Measurements from ENCODE around the gene CBARP. TPM values are rescaled to one million over a fixed set of nuclear protein-coding genes. Genes with fewer than 3 reads are reported as not detected.

Gene CBARP
- total RNA-seq, 1 experiment from 2014 or later, result 23.4 TPM

DNA sequence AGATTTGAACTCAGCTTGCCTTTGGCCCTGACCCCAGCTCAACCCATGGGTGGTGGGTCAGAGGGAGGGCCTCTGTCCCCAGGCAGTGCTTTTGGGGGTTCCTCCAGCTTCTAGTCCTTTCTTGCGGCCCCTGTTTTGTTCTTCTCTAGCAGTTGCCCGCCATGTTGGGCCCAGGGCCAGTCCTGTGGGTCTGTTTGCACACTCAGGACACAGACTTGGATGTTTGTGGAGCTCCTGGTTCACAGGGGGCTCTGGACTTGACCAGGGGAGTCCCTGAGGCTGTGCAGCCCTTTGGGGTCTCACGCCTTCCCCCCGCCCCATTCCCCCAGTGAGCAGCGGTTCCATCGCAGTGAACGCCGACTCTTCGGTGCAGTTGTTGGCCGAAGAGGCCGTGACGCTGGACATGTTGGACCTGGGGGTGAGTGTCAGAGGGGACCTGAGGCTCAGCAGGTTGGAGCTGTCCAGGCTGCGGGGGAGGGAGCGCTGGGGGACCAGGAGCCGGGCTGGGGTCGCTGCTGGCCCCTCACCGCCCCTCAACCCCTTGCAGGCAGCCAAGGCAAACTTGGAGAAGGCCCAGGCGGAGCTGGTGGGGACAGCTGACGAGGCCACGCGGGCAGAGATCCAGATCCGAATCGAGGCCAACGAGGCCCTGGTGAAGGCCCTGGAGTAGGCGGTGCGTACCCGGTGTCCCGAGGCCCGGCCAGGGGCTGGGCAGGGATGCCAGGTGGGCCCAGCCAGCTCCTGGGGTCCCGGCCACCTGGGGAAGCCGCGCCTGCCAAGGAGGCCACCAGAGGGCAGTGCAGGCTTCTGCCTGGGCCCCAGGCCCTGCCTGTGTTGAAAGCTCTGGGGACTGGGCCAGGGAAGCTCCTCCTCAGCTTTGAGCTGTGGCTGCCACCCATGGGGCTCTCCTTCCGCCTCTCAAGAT lies 6.2 kb upstream of the CBARP start:
- peak overlapping the region; percentile 80; the same call in 1 of the 2 replicates for H3K27ac Mint-ChIP-seq
- ATAC-seq, result peak; percentile 43

More for the DNA sequence above, 6.2 kb upstream of the CBARP start:
- H3K4me1 Mint-ChIP-seq, result peaks cover 18% of the 10 kb centered on the region
- H3K27me3 Mint-ChIP-seq (ENCODE audit: low read depth), result peaks cover 4% of the 10 kb centered on the region; the same call in 1 of the 2 replicates
- ChIA-PET POLR2A (interaction anchor here (0.5 to 3.4 kb wide), 11 partner anchors 9 to 780 kb away, joined by 3 to 37 read pairs (median 4); partner anchors contain the start of gene CIRBP), CTCF (interaction anchor here (0.5 to 9.7 kb wide), 84 partner anchors 8 to 996 kb away, joined by 3 to 648 read pairs (median 4); partner anchors contain the start of genes ARHGAP45, CIRBP, FAM174C and NDUFS7)
- H3K36me3 Mint-ChIP-seq, result no peaks in the 10 kb centered on the region
- peak; percentile 93 for DNase-seq (ENCODE audit: low spot score)
- no peak overlapping the region for H3K4me3 Mint-ChIP-seq
- no peaks in the 10 kb centered on the region for H3K9me3 Mint-ChIP-seq
- no peak for TF ChIP-seq NR1H2 (CRISPR knock-in tag; IDR thresholded peaks at IDR 0.05)
- TF ChIP-seq, protein P1, sequence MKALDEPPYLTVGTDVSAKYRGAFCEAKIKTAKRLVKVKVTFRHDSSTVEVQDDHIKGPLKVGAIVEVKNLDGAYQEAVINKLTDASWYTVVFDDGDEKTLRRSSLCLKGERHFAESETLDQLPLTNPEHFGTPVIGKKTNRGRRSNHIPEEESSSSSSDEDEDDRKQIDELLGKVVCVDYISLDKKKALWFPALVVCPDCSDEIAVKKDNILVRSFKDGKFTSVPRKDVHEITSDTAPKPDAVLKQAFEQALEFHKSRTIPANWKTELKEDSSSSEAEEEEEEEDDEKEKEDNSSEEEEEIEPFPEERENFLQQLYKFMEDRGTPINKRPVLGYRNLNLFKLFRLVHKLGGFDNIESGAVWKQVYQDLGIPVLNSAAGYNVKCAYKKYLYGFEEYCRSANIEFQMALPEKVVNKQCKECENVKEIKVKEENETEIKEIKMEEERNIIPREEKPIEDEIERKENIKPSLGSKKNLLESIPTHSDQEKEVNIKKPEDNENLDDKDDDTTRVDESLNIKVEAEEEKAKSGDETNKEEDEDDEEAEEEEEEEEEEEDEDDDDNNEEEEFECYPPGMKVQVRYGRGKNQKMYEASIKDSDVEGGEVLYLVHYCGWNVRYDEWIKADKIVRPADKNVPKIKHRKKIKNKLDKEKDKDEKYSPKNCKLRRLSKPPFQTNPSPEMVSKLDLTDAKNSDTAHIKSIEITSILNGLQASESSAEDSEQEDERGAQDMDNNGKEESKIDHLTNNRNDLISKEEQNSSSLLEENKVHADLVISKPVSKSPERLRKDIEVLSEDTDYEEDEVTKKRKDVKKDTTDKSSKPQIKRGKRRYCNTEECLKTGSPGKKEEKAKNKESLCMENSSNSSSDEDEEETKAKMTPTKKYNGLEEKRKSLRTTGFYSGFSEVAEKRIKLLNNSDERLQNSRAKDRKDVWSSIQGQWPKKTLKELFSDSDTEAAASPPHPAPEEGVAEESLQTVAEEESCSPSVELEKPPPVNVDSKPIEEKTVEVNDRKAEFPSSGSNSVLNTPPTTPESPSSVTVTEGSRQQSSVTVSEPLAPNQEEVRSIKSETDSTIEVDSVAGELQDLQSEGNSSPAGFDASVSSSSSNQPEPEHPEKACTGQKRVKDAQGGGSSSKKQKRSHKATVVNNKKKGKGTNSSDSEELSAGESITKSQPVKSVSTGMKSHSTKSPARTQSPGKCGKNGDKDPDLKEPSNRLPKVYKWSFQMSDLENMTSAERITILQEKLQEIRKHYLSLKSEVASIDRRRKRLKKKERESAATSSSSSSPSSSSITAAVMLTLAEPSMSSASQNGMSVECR (CRISPR knock-in tag; IDR thresholded peaks at IDR 0.05; ENCODE audit: borderline replicate concordance), result 0 out of 2 replicates have a peak, but pooled peaks have one; percentile 62
- TF ChIP-seq MAX (CRISPR knock-in tag; IDR thresholded peaks at IDR 0.05), result 0 out of 2 replicates have a peak, but pooled peaks have one; percentile 37
- no peak for TF ChIP-seq AR (CRISPR knock-in tag; IDR thresholded peaks at IDR 0.05)
- TF ChIP-seq GABPB1 (CRISPR knock-in tag; IDR thresholded peaks at IDR 0.05), result no peak
- TF ChIP-seq RELA (CRISPR knock-in tag; IDR thresholded peaks at IDR 0.05; ENCODE audit: borderline replicate concordance), result 0 out of 2 replicates have a peak, but pooled peaks have one; percentile 34
- TF ChIP-seq CTCF (IDR thresholded peaks at IDR 0.05), result peak; percentile 74
